K562 (cell line): ENCODE data around the gene MAP3K7. TPM values are rescaled to one million over a fixed set of nuclear protein-coding genes. Genes with fewer than 3 reads are reported as not detected.

ENCODE experiments used
- CC2D1A ChIP-seq: fragments of 450-650 bp; IDR thresholded peaks from 2 replicates; pipeline ENCODE4 v1.6.1; 2017; ENCODE audit warnings: mild to moderate bottlenecking
- CHCHD3 ChIP-seq: fragments of 250-450 bp; sonication (Bioruptor Pico); IDR thresholded peaks from 2 replicates; pipeline ENCODE4 v2.1.2; 2022; ENCODE audit warnings: mild to moderate bottlenecking
- DEAF1 ChIP-seq: fragments of 450-650 bp; formaldehyde crosslinking; IDR thresholded peaks from 2 replicates; pipeline ENCODE4 v1.4.0; 2020; ENCODE audit warnings: mild to moderate bottlenecking, moderate library complexity
- FOXA1 ChIP-seq: fragments of 450-650 bp; IDR thresholded peaks from 2 replicates; pipeline ENCODE4 v1.6.1; 2016; ENCODE audit warnings: mild to moderate bottlenecking, borderline replicate concordance
- HMG20A ChIP-seq: fragments of 450-650 bp; formaldehyde crosslinking; conservative IDR thresholded peaks from 2 replicates; pipeline ENCODE4 v1.4.0; 2020; ENCODE audit warnings: mild to moderate bottlenecking, mixed read lengths
- KDM2B ChIP-seq: fragments of 250-450 bp; sonication (Bioruptor Pico); IDR thresholded peaks from 2 replicates; pipeline ENCODE4 v1.8.0; 2021; ENCODE audit warnings: mild to moderate bottlenecking, moderate library complexity
- KDM4B ChIP-seq, 2 experiments: fragments of 450-650 bp in 1 of 2; sonication (generic) in 1 of 2; IDR thresholded peaks; 2 replicates each; pipeline ENCODE4 v1.6.1; 2016 to 2017; ENCODE audit warnings: borderline replicate concordance in 2 of 2, antibody characterized with exemption in 1 of 2, low read depth in 1 of 2, mild to moderate bottlenecking in 1 of 2
- MED1 ChIP-seq: sonication (generic); formaldehyde crosslinking; IDR thresholded peaks from 2 replicates; pipeline ENCODE4 v1.8.1; 2023; ENCODE audit warnings: missing genetic modification reagents, borderline replicate concordance
- PHF8 ChIP-seq: fragments of 200-600 bp; sonication (generic); IDR thresholded peaks from 2 replicates; pipeline ENCODE4 v1.6.1; 2012; ENCODE audit warnings: mixed run types, mild to moderate bottlenecking, inconsistent platforms, low read length, moderate library complexity, borderline replicate concordance
- SMAD1 ChIP-seq: fragments of 150-350 bp; IDR thresholded peaks from 2 replicates; pipeline ENCODE4 v1.6.1; 2014; ENCODE audit warnings: low read length, low read depth; ENCODE audit not compliant: partially characterized antibody
- SMAD4 ChIP-seq: fragments of 250-450 bp; sonication (Bioruptor Pico); conservative IDR thresholded peaks from 2 replicates; pipeline ENCODE4 v1.8.0; 2021; ENCODE audit warnings: inconsistent platforms, mild to moderate bottlenecking, moderate library complexity
- SMARCE1 ChIP-seq: fragments of 450-650 bp; IDR thresholded peaks from 2 replicates; pipeline ENCODE4 v1.7.1; 2016; ENCODE audit warnings: mild to moderate bottlenecking
- SRF ChIP-seq, 2 experiments: fragments of 250-450, 450-650 bp in 1 of 2; sonication (Bioruptor Pico) in 1 of 2; sonication (generic) in 1 of 2; formaldehyde crosslinking; IDR thresholded peaks; 2 replicates each; pipeline versions ENCODE4 v1.5.0 to v1.5.1; 2020 to 2022; ENCODE audit warnings: mild to moderate bottlenecking in 1 of 2, missing genetic modification reagents in 1 of 2
- TEAD1 ChIP-seq, 2 experiments: fragments of 450-650 bp in 1 of 2; sonication (generic) in 1 of 2; formaldehyde crosslinking; IDR thresholded peaks; 2 replicates each; pipeline versions ENCODE4 v1.4.0 to v1.8.0; 2020 to 2022; ENCODE audit warnings: mild to moderate bottlenecking in 2 of 2, missing genetic modification reagents in 1 of 2
- TFAP4 ChIP-seq: sonication (generic); formaldehyde crosslinking; IDR thresholded peaks from 2 replicates; pipeline ENCODE4 v1.8.0; 2022; ENCODE audit warnings: missing genetic modification reagents, mild to moderate bottlenecking, moderate library complexity, borderline replicate concordance
- U2AF1 ChIP-seq: fragments of 200-400 bp; formaldehyde crosslinking; optimal IDR thresholded peaks from 2 replicates; pipeline ENCODE3; 2017; ENCODE audit warnings: mild to moderate bottlenecking, low read depth, low read length, moderate library complexity
- ZNF3 ChIP-seq: fragments of 250-450 bp; sonication (Bioruptor Pico); IDR thresholded peaks from 2 replicates; pipeline ENCODE4 v1.5.0; 2021; ENCODE audit warnings: mild to moderate bottlenecking, moderate library complexity
- ZNF583 ChIP-seq: fragments of 250-450 bp; sonication (Bioruptor Pico); IDR thresholded peaks from 2 replicates; pipeline ENCODE4 v1.4.0; 2020
- polyA plus RNA-seq, 8 experiments: library from polyadenylated mRNA; depleted of rRNA in 4 of 8; stranded (reverse) in 5 of 8; unstranded in 3 of 8; fragments of >200 nt; fragmentation: Nextera tagmentation in 2 of 8; fragmentation: Illumina TruSeq in 1 of 8; extraction: Ambion mirVana in 2 of 8; extraction: Trizol in 1 of 8; gene quantifications; 2 replicates each; pipeline versions ENCODE4 v1.2.1 to v1.2.3, GENCODE V29; 2011 to 2014; ENCODE audit warnings: inconsistent platforms in 1 of 8, missing spikeins in 1 of 8
- total RNA-seq, 7 experiments: library from RNA; depleted of rRNA in 6 of 7; stranded (reverse); fragments of >200 nt in 6 of 7; fragmentation: Illumina TruSeq in 2 of 7; extraction: Trizol in 2 of 7; gene quantifications; 2 replicates each; pipeline versions ENCODE4 v1.2.1 to v1.2.3, GENCODE V29; 2011 to 2021; ENCODE audit warnings: low replicate concordance in 1 of 7
- TF ChIP-seq, protein P1 (sequence below): IDR thresholded peaks from 3 replicates; pipeline ENCODE4 v1.6.1; 2011; ENCODE audit warnings: borderline replicate concordance, mild to moderate bottlenecking, moderate library complexity; ENCODE audit not compliant: insufficient read length; ENCODE audit errors: extremely low read depth
- TF ChIP-seq, protein P2 (sequence below): fragments of 250-450 bp; sonication (Bioruptor Pico); IDR thresholded peaks from 2 replicates; pipeline ENCODE4 v1.8.0; 2022; ENCODE audit warnings: inconsistent platforms, mild to moderate bottlenecking, moderate library complexity, borderline replicate concordance
- TF ChIP-seq, protein P3 (sequence below): sonication (generic); formaldehyde crosslinking; IDR thresholded peaks from 2 replicates; pipeline ENCODE4 v1.8.1; 2022; ENCODE audit warnings: missing genetic modification reagents

Gene MAP3K7
- total and polyA plus RNA-seq, 9 of the 15 experiments (the other 6 are each of a cell fraction or from before 2014, with no cell fraction given): 13.4 to 60.9 (median 34.8) TPM

- TF ChIP-seq SMAD4 (CRISPR knock-in tag) (no peak), MED1 (CRISPR knock-in tag) (no peak), PHF8 (no peak), FOXA1 (no peak), HMG20A (CRISPR knock-in tag) (no peak), TEAD1 (CRISPR knock-in tag; IDR thresholded peaks at IDR 0.05) (no peak), ZNF3 (CRISPR knock-in tag) (no peak), KDM4B (IDR thresholded peaks at IDR 0.05; ENCODE audit: borderline replicate concordance in 2 of 2, low read depth in 1 of 2) (no peak), CHCHD3 (no peak), SMARCE1 (no peak), ZNF583 (CRISPR knock-in tag) (no peak), KDM2B (CRISPR knock-in tag) (no peak), SMAD1 (no peak), U2AF1 (no peak), SRF (CRISPR knock-in tag; IDR thresholded peaks at IDR 0.05) (peak in 1 of 2 experiments; percentile 30; a peak in 1 of 4 replicates), TFAP4 (CRISPR knock-in tag) (peak; percentile 42; the same call in 1 of the 2 replicates), DEAF1 (CRISPR knock-in tag) (peak; percentile 43; the same call in 1 of the 2 replicates), CC2D1A (no peak)
- TF ChIP-seq, protein P1, sequence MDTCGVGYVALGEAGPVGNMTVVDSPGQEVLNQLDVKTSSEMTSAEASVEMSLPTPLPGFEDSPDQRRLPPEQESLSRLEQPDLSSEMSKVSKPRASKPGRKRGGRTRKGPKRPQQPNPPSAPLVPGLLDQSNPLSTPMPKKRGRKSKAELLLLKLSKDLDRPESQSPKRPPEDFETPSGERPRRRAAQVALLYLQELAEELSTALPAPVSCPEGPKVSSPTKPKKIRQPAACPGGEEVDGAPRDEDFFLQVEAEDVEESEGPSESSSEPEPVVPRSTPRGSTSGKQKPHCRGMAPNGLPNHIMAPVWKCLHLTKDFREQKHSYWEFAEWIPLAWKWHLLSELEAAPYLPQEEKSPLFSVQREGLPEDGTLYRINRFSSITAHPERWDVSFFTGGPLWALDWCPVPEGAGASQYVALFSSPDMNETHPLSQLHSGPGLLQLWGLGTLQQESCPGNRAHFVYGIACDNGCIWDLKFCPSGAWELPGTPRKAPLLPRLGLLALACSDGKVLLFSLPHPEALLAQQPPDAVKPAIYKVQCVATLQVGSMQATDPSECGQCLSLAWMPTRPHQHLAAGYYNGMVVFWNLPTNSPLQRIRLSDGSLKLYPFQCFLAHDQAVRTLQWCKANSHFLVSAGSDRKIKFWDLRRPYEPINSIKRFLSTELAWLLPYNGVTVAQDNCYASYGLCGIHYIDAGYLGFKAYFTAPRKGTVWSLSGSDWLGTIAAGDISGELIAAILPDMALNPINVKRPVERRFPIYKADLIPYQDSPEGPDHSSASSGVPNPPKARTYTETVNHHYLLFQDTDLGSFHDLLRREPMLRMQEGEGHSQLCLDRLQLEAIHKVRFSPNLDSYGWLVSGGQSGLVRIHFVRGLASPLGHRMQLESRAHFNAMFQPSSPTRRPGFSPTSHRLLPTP: no peak
- TF ChIP-seq, protein P2, sequence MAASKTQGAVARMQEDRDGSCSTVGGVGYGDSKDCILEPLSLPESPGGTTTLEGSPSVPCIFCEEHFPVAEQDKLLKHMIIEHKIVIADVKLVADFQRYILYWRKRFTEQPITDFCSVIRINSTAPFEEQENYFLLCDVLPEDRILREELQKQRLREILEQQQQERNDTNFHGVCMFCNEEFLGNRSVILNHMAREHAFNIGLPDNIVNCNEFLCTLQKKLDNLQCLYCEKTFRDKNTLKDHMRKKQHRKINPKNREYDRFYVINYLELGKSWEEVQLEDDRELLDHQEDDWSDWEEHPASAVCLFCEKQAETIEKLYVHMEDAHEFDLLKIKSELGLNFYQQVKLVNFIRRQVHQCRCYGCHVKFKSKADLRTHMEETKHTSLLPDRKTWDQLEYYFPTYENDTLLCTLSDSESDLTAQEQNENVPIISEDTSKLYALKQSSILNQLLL (CRISPR knock-in tag): no peak
- TF ChIP-seq, protein P3, sequence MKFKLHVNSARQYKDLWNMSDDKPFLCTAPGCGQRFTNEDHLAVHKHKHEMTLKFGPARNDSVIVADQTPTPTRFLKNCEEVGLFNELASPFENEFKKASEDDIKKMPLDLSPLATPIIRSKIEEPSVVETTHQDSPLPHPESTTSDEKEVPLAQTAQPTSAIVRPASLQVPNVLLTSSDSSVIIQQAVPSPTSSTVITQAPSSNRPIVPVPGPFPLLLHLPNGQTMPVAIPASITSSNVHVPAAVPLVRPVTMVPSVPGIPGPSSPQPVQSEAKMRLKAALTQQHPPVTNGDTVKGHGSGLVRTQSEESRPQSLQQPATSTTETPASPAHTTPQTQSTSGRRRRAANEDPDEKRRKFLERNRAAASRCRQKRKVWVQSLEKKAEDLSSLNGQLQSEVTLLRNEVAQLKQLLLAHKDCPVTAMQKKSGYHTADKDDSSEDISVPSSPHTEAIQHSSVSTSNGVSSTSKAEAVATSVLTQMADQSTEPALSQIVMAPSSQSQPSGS (CRISPR knock-in tag): no peak
These were observed 89.5 kb downstream of the MAP3K7 start (continued) for GRCh38 chr6:90497411-90497810.
